KOPT-K1 (cell line): ENCODE data around the gene ATP6AP2.

ENCODE experiments used
- H3K27ac ChIP-seq: fragments of 200-600 bp; sonication (generic); 2 replicates; pipeline ENCODE4 v1.5.1; 2016; ENCODE audit warnings: antibody characterized with exemption, mild to moderate bottlenecking, low read depth, low read length; ENCODE audit not compliant: poor library complexity, severe bottlenecking
- H3K36me3 ChIP-seq: fragments of 200-600 bp; sonication (generic); 2 replicates; pipeline ENCODE4 v1.5.1; 2017; ENCODE audit warnings: antibody characterized with exemption, mild to moderate bottlenecking, low read length, moderate library complexity; ENCODE audit not compliant: insufficient read depth
- H3K9me3 ChIP-seq: fragments of 200-600 bp; sonication (generic); 2 replicates; pipeline ENCODE4 v1.5.1; 2017; ENCODE audit warnings: antibody characterized with exemption, low read length, mild to moderate bottlenecking; ENCODE audit not compliant: insufficient read depth, poor library complexity, severe bottlenecking

Gene ATP6AP2

GRCh38 chrX:40646489-40647306 is 65.9 kb downstream of the ATP6AP2 start:
- Histone ChIP-seq H3K9me3 (no peaks in the 10 kb centered on the region), H3K36me3 (peaks cover 24% of the 10 kb centered on the region), H3K27ac (peak overlapping the region; percentile 68)

DNA sequence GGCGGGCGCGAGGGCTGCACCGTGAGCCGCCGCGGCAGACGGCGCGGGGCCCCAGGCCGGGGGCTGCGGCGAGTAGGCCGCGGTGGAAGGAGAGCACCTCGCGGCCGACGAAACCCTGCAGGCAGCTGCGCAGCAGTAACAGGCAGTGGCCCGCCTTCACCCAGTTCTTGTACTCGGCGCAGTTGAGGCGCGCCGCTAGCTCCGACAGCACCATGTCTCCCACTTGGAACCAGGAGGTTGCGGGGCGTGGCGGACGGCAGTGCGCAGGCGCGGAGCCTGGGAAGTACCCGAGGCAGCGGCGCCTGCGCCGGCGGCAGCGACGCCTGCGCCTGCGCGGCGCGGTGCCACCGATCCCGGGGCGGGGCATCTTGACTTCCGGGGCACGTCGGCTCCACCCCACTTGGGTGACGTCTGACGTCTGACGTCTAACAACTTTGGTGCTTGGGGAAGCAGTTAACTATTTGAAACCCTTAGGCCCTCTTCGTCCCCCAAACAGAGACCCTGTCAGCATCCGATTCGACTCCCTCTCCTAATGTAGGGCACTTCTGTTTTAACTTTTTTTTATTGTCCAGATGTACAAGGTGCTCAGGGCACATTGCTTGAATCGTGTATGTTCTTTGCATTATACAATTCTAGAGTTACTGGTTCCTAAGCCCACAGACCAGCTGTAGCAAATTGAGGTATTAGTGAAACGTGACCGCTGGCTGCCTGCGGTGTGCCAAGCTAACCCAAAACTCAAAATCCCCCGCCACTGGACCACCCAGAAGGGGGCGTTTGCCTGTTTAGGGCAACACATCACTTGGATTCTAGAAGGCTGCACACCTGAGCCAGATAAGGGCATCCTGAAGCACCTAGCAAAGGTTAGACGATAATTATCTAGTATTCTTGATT is 66.8 kb downstream of the ATP6AP2 start, which contains the start of gene CXorf38:
TSS of gene CXorf38 (minus strand) at position 255 of the 891 bp plus-strand sequence. CDS start at position 214, 41 bp downstream.
- Histone ChIP-seq H3K9me3 (no peaks in the 10 kb centered on the region), H3K27ac (peak within 1 kb of the TSS; percentile 68)

GRCh38 chrX:40651620-40652223 is 71.0 kb downstream of the ATP6AP2 start:
- no peak overlapping the region for H3K27ac ChIP-seq
- peaks cover 55% of the 10 kb centered on the region for H3K36me3 ChIP-seq
- no peaks in the 10 kb centered on the region for H3K9me3 ChIP-seq

More for the DNA sequence above, 66.8 kb downstream of the ATP6AP2 start, which contains the start of gene CXorf38:
- H3K36me3 ChIP-seq: peaks cover 23% of the 10 kb centered on the region

DNA sequence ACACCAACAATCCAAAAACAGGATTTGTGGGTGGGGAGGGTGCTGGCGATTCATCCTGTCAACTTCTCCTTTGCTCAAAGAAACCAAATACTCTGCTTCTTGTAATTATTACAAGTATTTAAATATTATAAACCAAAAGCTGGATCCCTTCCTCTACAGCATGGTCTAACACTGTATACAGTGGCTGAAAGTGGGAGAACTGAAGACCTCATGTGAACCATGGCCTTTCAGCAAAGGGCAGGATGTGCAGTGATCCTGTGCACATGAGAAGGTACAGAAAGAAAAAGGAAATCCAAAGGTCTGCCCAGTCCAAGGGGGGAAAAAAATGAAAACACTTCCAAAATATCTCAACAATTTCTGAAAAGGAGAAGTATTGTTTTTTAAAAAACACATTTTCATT is 71.9 kb downstream of the ATP6AP2 start:
- Histone ChIP-seq H3K9me3 (no peaks in the 10 kb centered on the region), H3K36me3 (peaks cover 64% of the 10 kb centered on the region), H3K27ac (no peak overlapping the region)

- Histone ChIP-seq H3K36me3 (peaks cover 69% of the 10 kb centered on the region), H3K27ac (no peak overlapping the region), H3K9me3 (no peaks in the 10 kb centered on the region)
These were observed 72.8 kb downstream of the ATP6AP2 start for GRCh38 chrX:40653535-40653934.
